Upper lobe of left lung (tissue), 6 donors: ENCODE data around the gene CDC16. TPM values are rescaled to one million over a fixed set of nuclear protein-coding genes. Genes with fewer than 3 reads are reported as not detected.

Experiments used
- ATAC-seq, 2 donors: fragments of 200-7000 bp; cut with Tn5 transposase; one replicate each; pipeline ENCODE4 v1.9.1; 2022; ENCODE audit warnings: mild to moderate bottlenecking in 2 of 2, moderate library complexity in 2 of 2; ENCODE audit not compliant: low FRiP score in 2 of 2
- DNase-seq, 2 donors: peaks; one replicate each; pipeline ENCODE4 v3.0.0-alpha.2; 2019 to 2020
- H3K27ac ChIP-seq, 4 donors: fragments of 200-600 bp; sonication (generic); one replicate each; pipeline ENCODE4 v1.5.1; 2016 to 2019
- H3K27me3 ChIP-seq, 4 donors: fragments of 200-600 bp; sonication (generic); one replicate each; pipeline ENCODE4 v1.5.1; 2017 to 2019
- H3K36me3 ChIP-seq, 4 donors: fragments of 200-600 bp; sonication (generic); one replicate each; pipeline ENCODE4 v1.5.1; 2016 to 2019
- H3K4me1 ChIP-seq, 4 donors: fragments of 200-600 bp; sonication (generic); one replicate each; pipeline ENCODE4 v1.5.1; 2018 to 2019
- H3K4me3 ChIP-seq, 4 donors: fragments of 200-600 bp; sonication (generic); one replicate each; pipeline ENCODE4 v1.5.1; 2017 to 2019; ENCODE audit warnings: mild to moderate bottlenecking in 2 of 4, moderate library complexity in 1 of 4
- H3K9me3 ChIP-seq, 4 donors: fragments of 200-600 bp; sonication (generic); one replicate each; pipeline ENCODE4 v1.5.1; 2018 to 2019
- CTCF ChIP-seq, 6 experiments: fragments of 450-650 bp in 4 of 6; fragments of 200-600 bp in 2 of 6; sonication (generic) in 2 of 6; IDR thresholded peaks; one replicate each; pipeline ENCODE4 v1.5.1; 2016 to 2019; ENCODE audit warnings: antibody characterized with exemption in 6 of 6
- EP300 ChIP-seq, 4 donors: sonication (generic); formaldehyde crosslinking; IDR thresholded peaks; one replicate each; pipeline ENCODE4 v1.5.1; 2017; ENCODE audit warnings: antibody characterized with exemption in 4 of 4, control low read depth in 2 of 4
- POLR2A ChIP-seq, 4 donors: fragments of 450-650 bp; IDR thresholded peaks; one replicate each; pipeline ENCODE4 v1.5.1; 2016 to 2017; ENCODE audit warnings: antibody characterized with exemption in 4 of 4, mild to moderate bottlenecking in 2 of 4
- POLR2AphosphoS5 ChIP-seq, 2 donors: sonication (generic); formaldehyde crosslinking; IDR thresholded peaks; one replicate each; pipeline ENCODE4 v1.5.1; 2017; ENCODE audit warnings: antibody characterized with exemption in 2 of 2
- WGBS, 2 donors: methylation state at CpG; one replicate each; pipeline ENCODE4 v1.1.5; 2017 to 2018; 5-methylcytosine and 5-hydroxymethylcytosine counted together
- small RNA-seq, 4 donors: library from RNA; depleted of rRNA; stranded (forward); fragments of <200 nt; gene quantifications; one replicate each; pipeline ENCODE3, GENCODE V24; 2016
- total RNA-seq, 6 donors: library from RNA; depleted of rRNA in 4 of 6; stranded (reverse); fragments of >200 nt in 4 of 6; gene quantifications; one replicate each; pipeline versions ENCODE4 v1.1.0 to v1.2.1, GENCODE V29; 2016 to 2021
- donor health status: DM: no; HTN: no; CAD: no; lungs with moderate emphysema.
- donor health status: DM: no; HTN: yes; CAD: no; lungs with severe emphysema.

The CDC16 gene
- total RNA-seq, 6 donors from 2014 or later, result 46.6 to 123 (median 58.3) TPM

GRCh38 chr13:114321256-114321655 lies 86.6 kb downstream of the CDC16 start:
- Histone ChIP-seq H3K27me3 (no peaks in the 10 kb centered on the region), H3K9me3 (no peaks in the 10 kb centered on the region), H3K36me3 (peaks cover 5 to 50% (median 36%) of the 10 kb centered on the region in 4 donors), H3K4me1 (peaks cover 20 to 41% (median 33%) of the 10 kb centered on the region in 4 donors), H3K4me3 (no peak overlapping the region), H3K27ac (no peak overlapping the region)
- DNase-seq (no peak), ATAC-seq (no peak)
- TF ChIP-seq POLR2AphosphoS5 (IDR thresholded peaks at IDR 0.05) (no peak), POLR2A (IDR thresholded peaks at IDR 0.05) (no peak), EP300 (IDR thresholded peaks at IDR 0.05) (no peak), CTCF (IDR thresholded peaks at IDR 0.05) (no peak)
- WGBS, 2 donors, result 91 to 97% methylated on average over 3 of the region's 3 CpGs

Small RNA genes lying within 50 kb of the gene (small RNA-seq; reads per million reads assigned to genes)
- gene MIR4502 (0 reads per million in 4 donors), gene MIR548AR (0 reads per million in 4 donors)

Other genes starting within 250 kb of the CDC16 start
- gene RASA3, start 102.3 kb upstream of the CDC16 start, total RNA-seq, result 10 to 100 TPM; 11.4 to 52.4 (median 18.4) TPM
- gene CFAP97D2, start 55.6 kb upstream of the CDC16 start, total RNA-seq, result 1 to 10 TPM in 1 of 6 donors, under 1 TPM in 2, not detected in 3; 0.67 to 3.6 (median 0.76) TPM
- 100 to 1,000 TPM in 1 of 6 donors, 10 to 100 TPM in 5; 27.5 to 117 (median 48.6) TPM for gene UPF3A, start 46.7 kb downstream of the CDC16 start, total RNA-seq
- gene CHAMP1, start 79.6 kb downstream of the CDC16 start, total RNA-seq, result 10 to 100 TPM in 5 of 6 donors, 1 to 10 TPM in 1; 4.6 to 22.4 (median 18.0) TPM